Nephron progenitor cell (in vitro differentiated cells): ENCODE data around the gene LINC01488.

ENCODE experiments used
- DNase-seq: peaks from one replicate; pipeline ENCODE4 v3.0.0; 2021
- H3K27ac Mint-ChIP-seq: 2 replicates; pipeline ENCODE4 v1.8.0; 2021; ENCODE audit warnings: mild to moderate bottlenecking, moderate library complexity, mixed read lengths
- H3K27me3 Mint-ChIP-seq: 2 replicates; pipeline ENCODE4 v1.8.0; 2021; ENCODE audit warnings: mild to moderate bottlenecking, low read depth, mixed read lengths; ENCODE audit not compliant: poor library complexity
- H3K36me3 Mint-ChIP-seq: 2 replicates; pipeline ENCODE4 v1.8.0; 2021; ENCODE audit warnings: low read depth, mixed read lengths
- H3K4me1 Mint-ChIP-seq: 2 replicates; pipeline ENCODE4 v1.8.0; 2021; ENCODE audit warnings: mixed read lengths
- H3K4me3 Mint-ChIP-seq: 2 replicates; pipeline ENCODE4 v1.8.0; 2021; ENCODE audit warnings: mild to moderate bottlenecking, moderate library complexity, mixed read lengths
- H3K9me3 Mint-ChIP-seq: 2 replicates; pipeline ENCODE4 v1.8.0; 2021; ENCODE audit warnings: mild to moderate bottlenecking, moderate library complexity, mixed read lengths
- TF ChIP-seq, protein P1 (sequence below): fragments of 200-600 bp; sonication (generic); IDR thresholded peaks from 2 replicates; pipeline ENCODE4 v1.5.0; 2021; ENCODE audit warnings: antibody characterized with exemption

The LINC01488 gene

GRCh38 chr11:69471729-69472540 is 9.5 kb upstream of the LINC01488 start:
- H3K36me3 Mint-ChIP-seq = no peaks in the 10 kb centered on the region
- H3K27me3 Mint-ChIP-seq = peaks cover 19% of the 10 kb centered on the region
- peaks cover 8% of the 10 kb centered on the region for H3K9me3 Mint-ChIP-seq
- no peak overlapping the region for H3K4me3 Mint-ChIP-seq
- TF ChIP-seq, protein P1, sequence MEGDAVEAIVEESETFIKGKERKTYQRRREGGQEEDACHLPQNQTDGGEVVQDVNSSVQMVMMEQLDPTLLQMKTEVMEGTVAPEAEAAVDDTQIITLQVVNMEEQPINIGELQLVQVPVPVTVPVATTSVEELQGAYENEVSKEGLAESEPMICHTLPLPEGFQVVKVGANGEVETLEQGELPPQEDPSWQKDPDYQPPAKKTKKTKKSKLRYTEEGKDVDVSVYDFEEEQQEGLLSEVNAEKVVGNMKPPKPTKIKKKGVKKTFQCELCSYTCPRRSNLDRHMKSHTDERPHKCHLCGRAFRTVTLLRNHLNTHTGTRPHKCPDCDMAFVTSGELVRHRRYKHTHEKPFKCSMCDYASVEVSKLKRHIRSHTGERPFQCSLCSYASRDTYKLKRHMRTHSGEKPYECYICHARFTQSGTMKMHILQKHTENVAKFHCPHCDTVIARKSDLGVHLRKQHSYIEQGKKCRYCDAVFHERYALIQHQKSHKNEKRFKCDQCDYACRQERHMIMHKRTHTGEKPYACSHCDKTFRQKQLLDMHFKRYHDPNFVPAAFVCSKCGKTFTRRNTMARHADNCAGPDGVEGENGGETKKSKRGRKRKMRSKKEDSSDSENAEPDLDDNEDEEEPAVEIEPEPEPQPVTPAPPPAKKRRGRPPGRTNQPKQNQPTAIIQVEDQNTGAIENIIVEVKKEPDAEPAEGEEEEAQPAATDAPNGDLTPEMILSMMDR = no peak
- DNase-seq = no peak
- peaks cover 33% of the 10 kb centered on the region for H3K4me1 Mint-ChIP-seq
- H3K27ac Mint-ChIP-seq = no peak overlapping the region

DNA sequence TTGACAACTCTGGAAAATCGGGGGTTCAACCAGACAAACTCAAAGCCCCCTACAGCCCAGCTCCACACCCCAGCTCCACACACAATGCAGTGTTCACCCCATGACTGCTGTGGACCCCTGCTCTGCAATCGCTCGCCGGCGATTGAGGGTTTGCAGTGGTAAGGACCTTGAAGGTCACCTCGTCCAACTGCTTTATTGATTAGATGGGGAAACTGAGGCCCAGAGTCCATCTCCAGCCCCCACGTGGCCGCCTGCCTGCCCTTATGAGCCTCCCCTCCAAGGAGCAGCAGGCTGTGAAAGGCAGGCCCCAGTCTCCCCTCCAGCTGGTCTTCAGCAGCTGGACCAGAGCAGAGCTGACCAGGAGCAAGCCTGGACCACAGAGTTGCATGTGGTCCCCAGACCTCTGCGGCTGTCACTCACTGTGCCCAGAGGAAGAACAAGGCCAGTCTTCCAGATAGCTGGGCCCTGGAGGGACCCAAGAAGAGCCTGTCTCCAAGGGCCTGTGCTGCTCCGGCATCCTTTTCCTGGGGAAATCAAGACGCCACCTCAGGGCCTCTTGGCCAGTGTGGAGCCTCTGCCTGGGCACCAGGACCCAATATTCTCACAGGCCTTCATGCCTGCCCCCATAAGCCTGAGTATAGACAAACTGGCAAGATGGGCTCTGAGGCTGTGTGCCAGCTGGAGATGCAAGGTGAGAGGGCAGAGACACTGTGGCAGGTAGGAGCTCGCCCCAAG is 8.8 kb upstream of the LINC01488 start:
- Mint-ChIP-seq H3K9me3 (peaks cover 8% of the 10 kb centered on the region), H3K27me3 (peaks cover 26% of the 10 kb centered on the region), H3K4me1 (peaks cover 33% of the 10 kb centered on the region), H3K27ac (no peak overlapping the region), H3K36me3 (no peaks in the 10 kb centered on the region), H3K4me3 (no peak overlapping the region)
- TF ChIP-seq, protein P1 = no peak
- DNase-seq = no peak

DNA sequence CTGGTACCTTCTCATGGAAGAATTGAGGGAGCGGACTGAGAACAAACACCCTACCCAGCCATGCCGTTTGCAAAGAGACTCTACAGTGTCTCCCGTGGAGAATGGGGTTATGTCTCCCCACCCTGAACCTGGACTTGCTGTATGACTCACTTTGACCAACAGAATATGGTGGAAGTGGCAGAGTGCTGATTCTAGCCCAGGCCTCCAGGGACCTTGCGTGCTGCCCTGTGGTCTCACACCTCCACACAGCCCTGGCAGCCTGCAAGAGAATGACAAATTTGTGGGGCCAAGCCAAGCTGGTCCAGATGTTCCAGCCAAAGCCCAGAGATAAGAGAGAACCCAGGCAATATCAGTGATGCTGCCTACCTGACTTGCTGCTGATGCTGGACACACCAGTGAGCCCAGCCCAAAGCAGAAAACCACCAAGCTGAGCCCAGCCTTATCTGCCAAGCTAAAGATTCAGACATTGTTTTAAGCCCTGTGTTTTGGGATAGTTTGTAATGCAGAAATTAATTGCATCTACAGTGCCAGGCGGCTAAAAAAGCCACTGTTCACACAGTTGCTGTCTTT is 8.1 kb upstream of the LINC01488 start:
- Mint-ChIP-seq H3K27me3 (peaks cover 31% of the 10 kb centered on the region), H3K27ac (no peak overlapping the region), H3K9me3 (peaks cover 8% of the 10 kb centered on the region), H3K4me3 (no peak overlapping the region), H3K4me1 (peaks cover 30% of the 10 kb centered on the region), H3K36me3 (no peaks in the 10 kb centered on the region)
- DNase-seq = no peak
- TF ChIP-seq, protein P1 = no peak

DNA sequence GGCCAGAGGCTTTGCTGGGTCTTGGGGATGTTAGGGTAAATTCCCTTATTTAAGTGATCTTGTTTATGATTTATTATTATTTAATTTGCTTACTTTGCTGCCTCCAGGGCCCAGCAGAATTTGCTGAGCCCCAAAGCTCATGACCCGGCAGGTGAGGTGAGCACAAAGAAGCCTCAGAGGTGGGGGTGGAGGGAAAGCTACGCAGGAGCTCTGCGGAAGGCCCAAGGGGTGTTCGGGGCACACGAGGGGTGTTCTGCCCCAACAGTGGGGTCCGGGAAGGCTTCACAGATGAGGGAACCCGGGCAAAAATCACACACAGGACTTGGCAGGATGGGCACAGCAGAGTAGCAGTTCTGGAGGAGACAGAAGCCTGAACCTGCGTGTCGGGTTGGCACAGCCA is 6.7 kb upstream of the LINC01488 start:
- Mint-ChIP-seq H3K4me1 (peaks cover 19% of the 10 kb centered on the region), H3K27me3 (peaks cover 24% of the 10 kb centered on the region), H3K4me3 (no peak overlapping the region), H3K27ac (no peak overlapping the region), H3K9me3 (peaks cover 8% of the 10 kb centered on the region), H3K36me3 (no peaks in the 10 kb centered on the region)
- TF ChIP-seq, protein P1 = no peak
- no peak for DNase-seq

- Mint-ChIP-seq H3K27ac (no peak overlapping the region), H3K4me3 (no peak overlapping the region), H3K27me3 (peaks cover 21% of the 10 kb centered on the region), H3K4me1 (peaks cover 20% of the 10 kb centered on the region), H3K9me3 (peaks cover 8% of the 10 kb centered on the region), H3K36me3 (no peaks in the 10 kb centered on the region)
- TF ChIP-seq, protein P1 = no peak
- no peak for DNase-seq
These were observed 6.2 kb upstream of the LINC01488 start for GRCh38 chr11:69475141-69475865.
